ENCODE measurements around the gene COX7A1.

The COX7A1 gene

GRCh38 chr19:36113425-36113824 is 38.8 kb downstream of the COX7A1 start:
- in situ Hi-C loops (cut with MboI; ENCODE audit: low sequenced_read_pairs): no loop called here

GRCh38 chr19:36112678-36113077 is 39.6 kb downstream of the COX7A1 start:
- in situ Hi-C loops (cut with MboI; ENCODE audit: low sequenced_read_pairs): no loop called here

GRCh38 chr19:36111200-36111539 is 41.1 kb downstream of the COX7A1 start:
- in situ Hi-C loops (cut with MboI; ENCODE audit: low sequenced_read_pairs): no loop called here

DNA sequence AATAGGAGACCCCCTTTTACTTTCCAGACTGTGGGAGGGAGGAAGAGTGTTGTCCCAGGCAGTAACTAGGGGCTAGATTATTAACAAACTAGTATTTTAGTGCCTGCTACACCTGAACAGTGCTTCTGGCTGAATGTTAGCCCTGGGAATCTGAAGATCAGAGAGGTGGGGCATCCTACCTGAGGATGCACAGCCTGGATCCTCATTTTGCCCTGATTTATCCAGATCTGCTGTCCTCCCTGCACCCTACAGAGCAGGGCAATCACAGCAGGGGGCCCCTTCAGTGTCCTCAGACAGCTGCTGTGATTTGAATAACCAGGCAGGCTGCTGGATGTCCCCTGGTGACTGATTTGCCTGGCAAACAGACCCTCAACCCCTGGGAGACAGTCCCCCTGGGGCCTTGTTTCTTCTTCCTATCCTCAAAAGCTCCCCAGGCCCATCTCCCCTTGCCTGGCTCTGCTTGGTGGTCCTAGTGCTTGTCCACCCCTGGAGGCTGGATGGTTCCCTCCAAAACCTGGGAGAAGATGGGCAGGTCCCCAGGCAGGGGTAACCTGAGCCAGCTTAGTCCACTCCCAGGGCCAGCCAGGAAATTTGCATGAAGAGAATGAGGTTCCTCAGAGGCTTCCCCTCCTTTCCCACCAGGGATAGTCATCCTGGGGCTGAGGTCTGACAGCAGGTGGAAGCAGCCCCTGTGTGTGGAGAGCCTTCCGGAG is 41.6 kb downstream of the COX7A1 start, which contains the start of gene OVOL3:
OVOL3 (plus strand) TSS at position 657 of the 713 bp plus-strand sequence. CDS start 60 bp downstream, outside the sequence.
- in situ Hi-C loops (cut with MboI; ENCODE audit: low sequenced_read_pairs): no loop called here

GRCh38 chr19:36108684-36109083 is 43.6 kb downstream of the COX7A1 start:
- in situ Hi-C loops (cut with MboI; ENCODE audit: low sequenced_read_pairs): no loop called here

GRCh38 chr19:36106991-36107390 is 45.3 kb downstream of the COX7A1 start:
- in situ Hi-C loops (cut with MboI; ENCODE audit: low sequenced_read_pairs): no loop called here

DNA sequence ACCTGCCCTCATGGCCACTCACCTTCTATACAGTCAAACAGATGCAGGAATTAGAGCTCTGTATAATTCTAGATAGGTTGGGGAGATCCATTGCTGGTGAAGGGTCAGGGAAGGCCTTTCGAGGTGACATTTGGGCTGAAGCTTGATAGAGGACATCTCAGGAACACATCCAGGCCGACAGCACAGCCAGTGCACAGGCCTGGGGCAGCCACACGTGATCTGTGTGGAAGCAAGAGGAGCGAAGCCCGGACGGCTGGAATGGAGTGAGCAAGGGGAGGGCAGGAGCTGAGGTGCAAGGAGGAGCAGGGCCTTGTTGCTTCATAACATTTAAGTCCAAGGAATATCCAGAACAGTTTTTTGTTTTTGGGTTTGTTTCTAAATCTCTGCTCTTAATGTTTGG is 45.8 kb downstream of the COX7A1 start:
- in situ Hi-C loops (cut with MboI; ENCODE audit: low sequenced_read_pairs): no loop called here

DNA sequence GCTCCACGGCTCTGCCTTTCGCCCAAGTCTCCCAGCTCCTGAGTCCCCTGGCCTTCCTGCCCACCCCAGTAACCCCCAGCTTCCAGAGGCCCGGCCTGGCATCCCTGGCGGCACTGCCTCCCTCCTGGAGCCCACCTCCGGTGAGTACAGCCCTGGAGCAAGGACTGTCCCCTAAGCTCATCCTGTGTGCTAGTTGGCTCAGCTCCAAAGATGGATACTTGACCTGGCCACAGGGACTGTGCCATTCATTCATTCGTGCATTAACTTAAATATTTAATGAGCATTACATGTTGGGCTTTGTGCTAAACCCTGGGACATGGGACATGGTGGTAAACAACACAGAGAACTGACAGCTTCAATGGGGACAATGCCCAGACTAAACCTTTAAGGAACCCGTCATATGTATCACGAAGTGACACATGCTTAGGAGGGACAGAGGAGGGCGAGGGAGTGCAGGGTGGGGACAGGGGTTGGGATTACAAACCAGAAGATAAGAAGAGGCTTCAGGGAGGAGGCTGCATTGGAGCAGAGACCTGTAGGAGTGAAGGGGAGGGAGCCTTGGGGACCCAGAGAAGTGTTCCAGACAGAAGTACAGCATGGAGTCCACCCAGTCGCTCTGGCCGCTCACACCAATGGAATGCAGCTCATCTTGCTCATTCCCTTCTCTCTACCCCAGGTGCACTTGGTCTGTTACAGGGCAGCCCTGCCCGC is 48.2 kb downstream of the COX7A1 start:
- in situ Hi-C loops (cut with MboI; ENCODE audit: low sequenced_read_pairs): no loop called here

GRCh38 chr19:36103040-36103626 is 49.1 kb downstream of the COX7A1 start:
- in situ Hi-C loops (cut with MboI; ENCODE audit: low sequenced_read_pairs): no loop called here

DNA sequence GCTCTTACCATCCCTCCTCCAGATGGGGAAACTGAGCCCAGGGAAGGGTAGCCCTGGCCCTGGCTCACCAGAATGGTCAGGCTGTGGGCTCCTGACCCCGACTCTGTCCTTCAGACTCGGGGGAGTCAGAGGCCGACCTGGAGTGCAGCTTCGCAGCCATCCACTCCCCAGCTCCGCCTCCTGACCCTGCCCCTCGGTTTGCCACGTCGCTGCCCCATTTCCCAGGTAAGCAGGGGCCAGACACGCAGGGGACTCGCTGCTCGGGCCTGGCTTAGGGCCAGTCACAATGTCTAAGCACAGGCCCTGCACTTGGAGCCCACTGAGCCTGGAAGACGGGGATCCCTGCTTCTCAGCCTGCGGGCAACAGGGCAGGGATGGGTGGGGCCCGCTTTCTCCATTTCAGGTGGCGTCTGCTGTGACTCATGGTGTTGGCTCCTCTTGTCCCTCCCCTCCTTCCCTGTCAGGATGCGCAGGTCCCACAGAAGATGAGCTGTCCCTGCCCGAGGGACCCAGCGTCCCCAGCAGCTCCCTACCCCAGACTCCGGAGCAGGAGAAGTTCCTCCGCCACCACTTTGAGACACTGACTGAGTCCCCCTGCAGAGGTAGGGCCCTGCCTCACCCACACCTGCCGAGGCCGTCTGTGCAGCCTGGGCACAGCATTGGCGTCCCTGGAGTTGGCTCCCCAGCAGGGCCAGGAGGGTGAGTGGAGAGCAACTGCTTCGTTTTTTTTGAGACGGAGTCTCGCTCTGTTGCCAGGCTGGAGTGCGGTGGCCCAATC is 50.5 kb downstream of the COX7A1 start:
- in situ Hi-C loops (cut with MboI; ENCODE audit: low sequenced_read_pairs): no loop called here
